Tibial artery (tissue), 4 donors: ENCODE measurements around the gene RNF150.

Source experiments
- DNase-seq, 2 donors: peaks; one replicate each; pipeline ENCODE4 v3.0.0-alpha.2; 2019
- H3K27ac ChIP-seq, 2 donors: fragments of 200-600 bp; sonication (generic) in 1 of 2; 1 replicate in 1 of 2; 2 replicates in 1 of 2; pipeline ENCODE4 v1.5.1; 2018 to 2019; ENCODE audit warnings: mild to moderate bottlenecking in 1 of 2
- H3K27me3 ChIP-seq, 2 donors: fragments of 200-600 bp; sonication (generic) in 1 of 2; one replicate each; pipeline versions ENCODE4 v1.5.1 to v1.6.0; 2016 to 2019
- H3K36me3 ChIP-seq, 3 donors: fragments of 200-600 bp; sonication (generic) in 2 of 3; one replicate each; pipeline ENCODE4 v1.5.1; 2016 to 2019; ENCODE audit warnings: mild to moderate bottlenecking in 2 of 3
- H3K4me1 ChIP-seq, 4 donors: fragments of 200-600 bp; sonication (generic) in 2 of 4; 1 replicate in 3 of 4; 2 replicates in 1 of 4; pipeline ENCODE4 v1.5.1; 2016 to 2019
- H3K4me3 ChIP-seq, 2 donors: fragments of 200-600 bp; sonication (generic) in 1 of 2; 1 replicate in 1 of 2; 2 replicates in 1 of 2; pipeline ENCODE4 v1.5.1; 2018 to 2019; ENCODE audit warnings: mild to moderate bottlenecking in 2 of 2
- H3K9me3 ChIP-seq, 3 donors: fragments of 200-600 bp; sonication (generic) in 1 of 3; one replicate each; pipeline ENCODE4 v1.5.1; 2016 to 2019
- CTCF ChIP-seq, 2 experiments: fragments of 200-600 bp in 1 of 2; fragments of 450-650 bp in 1 of 2; IDR thresholded peaks; one replicate each; pipeline ENCODE4 v1.5.1; 2017 to 2019; ENCODE audit warnings: antibody characterized with exemption in 2 of 2, mild to moderate bottlenecking in 1 of 2, moderate library complexity in 1 of 2
- intact Hi-C: fragments of 100-400 bp; cut with DNase I; formaldehyde crosslinking; loops from one replicate; pipeline ENCODE4 v1.15.0; 2023; ENCODE audit warnings: low total_unique reads

Gene RNF150

GRCh38 chr4:141127884-141128283, 5.4 kb downstream of the RNF150 start:
- no peak for DNase-seq
- TF ChIP-seq CTCF (IDR thresholded peaks at IDR 0.05): no peak
- no peaks in the 10 kb centered on the region for H3K9me3 ChIP-seq
- H3K27me3 ChIP-seq: no peaks in the 10 kb centered on the region
- H3K4me3 ChIP-seq: no peak overlapping the region
- H3K27ac ChIP-seq: no peak overlapping the region
- peaks cover 0 to 50% (median 4%) of the 10 kb centered on the region in 4 donors for H3K4me1 ChIP-seq
- H3K36me3 ChIP-seq: no peaks in the 10 kb centered on the region
- intact Hi-C loops: no loop called here

GRCh38 chr4:141126769-141127168, 6.5 kb downstream of the RNF150 start:
- DNase-seq: no peak
- H3K9me3 ChIP-seq: no peaks in the 10 kb centered on the region
- no peak for TF ChIP-seq CTCF (IDR thresholded peaks at IDR 0.05)
- H3K27me3 ChIP-seq: no peaks in the 10 kb centered on the region
- H3K4me3 ChIP-seq: no peak overlapping the region
- peaks cover 0 to 50% (median 4%) of the 10 kb centered on the region in 4 donors for H3K4me1 ChIP-seq
- H3K27ac ChIP-seq: no peak overlapping the region
- no peaks in the 10 kb centered on the region for H3K36me3 ChIP-seq
- intact Hi-C loops: no loop called here

- Histone ChIP-seq H3K4me3 (no peak overlapping the region), H3K4me1 (peaks cover 0 to 53% (median 7%) of the 10 kb centered on the region in 4 donors), H3K27me3 (no peaks in the 10 kb centered on the region), H3K9me3 (no peaks in the 10 kb centered on the region), H3K36me3 (no peaks in the 10 kb centered on the region), H3K27ac (no peak overlapping the region)
- TF ChIP-seq CTCF (IDR thresholded peaks at IDR 0.05): no peak
- intact Hi-C loops: no loop called here
- DNase-seq: no peak
Observed at GRCh38 chr4:141124224-141124623, 9.0 kb downstream of the RNF150 start.

- DNase-seq: no peak
- H3K36me3 ChIP-seq: no peaks in the 10 kb centered on the region
- no peak overlapping the region for H3K27ac ChIP-seq
- H3K4me1 ChIP-seq: peaks cover 0 to 36% (median 3%) of the 10 kb centered on the region in 4 donors
- no peaks in the 10 kb centered on the region for H3K27me3 ChIP-seq
- intact Hi-C loops: no loop called here
- no peaks in the 10 kb centered on the region for H3K9me3 ChIP-seq
- no peak for TF ChIP-seq CTCF (IDR thresholded peaks at IDR 0.05)
- H3K4me3 ChIP-seq: no peak overlapping the region
Observed at GRCh38 chr4:141121768-141122454, 11.4 kb downstream of the RNF150 start.

GRCh38 chr4:141121101-141121500, 12.2 kb downstream of the RNF150 start:
- DNase-seq: no peak
- intact Hi-C loops: no loop called here
- Histone ChIP-seq H3K27ac (no peak overlapping the region), H3K27me3 (no peaks in the 10 kb centered on the region), H3K9me3 (no peaks in the 10 kb centered on the region), H3K36me3 (no peaks in the 10 kb centered on the region), H3K4me3 (no peak overlapping the region), H3K4me1 (peaks cover 0 to 30% (median 3%) of the 10 kb centered on the region in 4 donors)
- TF ChIP-seq CTCF (IDR thresholded peaks at IDR 0.05): no peak
